NCI-H1694 treated with DMSO at 0.1 percent for 48 hours (cell line): ENCODE measurements around the gene TMEM236.

Experiments
- DNase-seq: peaks from one replicate; lab custom pipeline; 2025; lab: John Stamatoyannopoulos, UW

TMEM236 gene

DNA sequence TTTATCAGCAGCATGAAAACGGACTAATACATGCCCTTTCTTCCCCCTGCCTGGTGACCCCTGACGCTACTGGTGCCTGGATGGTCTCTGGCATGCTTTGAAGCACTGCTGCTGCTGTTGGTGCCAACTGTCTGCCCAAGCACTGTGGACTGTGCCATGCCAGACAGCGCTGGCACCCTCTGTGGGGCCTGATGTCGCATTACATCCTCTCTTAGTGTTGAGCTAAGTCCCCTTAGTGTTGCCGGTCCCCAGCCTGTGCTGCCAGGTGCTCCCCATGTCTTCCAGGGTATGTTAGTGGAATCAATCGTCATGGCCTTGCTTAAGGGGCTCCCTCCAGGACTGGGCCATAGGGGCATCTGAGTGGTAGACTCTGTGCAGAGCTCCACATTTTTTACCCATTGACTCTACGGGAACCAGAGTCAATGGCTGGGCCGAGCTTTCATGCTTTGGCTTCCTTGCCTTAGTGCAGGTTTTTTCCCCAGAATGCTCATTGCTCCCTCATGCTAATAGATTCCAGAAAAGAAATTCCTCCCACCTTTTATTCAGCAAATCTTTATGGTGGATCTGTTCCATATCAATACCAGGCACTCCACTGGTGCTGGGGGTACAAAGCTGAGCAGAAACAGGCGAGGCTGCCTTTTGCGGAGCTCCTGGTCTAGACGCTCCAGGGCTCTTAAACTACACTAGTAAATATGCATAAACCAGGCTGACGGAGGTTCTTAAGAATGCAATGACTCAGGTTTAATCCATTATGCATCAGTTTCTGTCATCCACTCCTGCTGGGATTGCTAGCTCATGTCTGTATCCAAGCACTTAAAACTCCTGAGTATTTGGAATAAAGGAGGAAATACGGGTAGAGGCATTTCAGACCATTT lies 35.3 kb downstream of the TMEM236 start:
- DNase-seq, result no peak

DNA sequence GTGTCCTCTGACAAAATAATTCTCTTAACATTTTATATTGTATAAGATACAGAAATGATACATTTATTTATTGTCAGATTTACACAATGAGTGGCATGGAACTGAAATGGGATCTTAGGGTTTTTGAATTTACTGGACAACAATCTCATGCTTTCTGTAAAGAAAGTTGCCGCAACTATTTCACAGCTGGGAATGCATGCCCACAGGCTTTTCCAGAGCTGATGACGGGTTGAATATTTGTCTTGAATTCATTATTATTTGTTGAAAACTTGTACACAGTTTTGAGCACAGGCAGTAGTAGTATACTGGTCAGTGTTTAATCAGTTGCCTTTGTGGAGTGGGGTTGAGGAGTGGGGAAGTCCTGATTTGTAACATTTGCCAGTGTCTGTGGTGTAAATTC lies 36.6 kb downstream of the TMEM236 start:
- DNase-seq, result no peak

DNA sequence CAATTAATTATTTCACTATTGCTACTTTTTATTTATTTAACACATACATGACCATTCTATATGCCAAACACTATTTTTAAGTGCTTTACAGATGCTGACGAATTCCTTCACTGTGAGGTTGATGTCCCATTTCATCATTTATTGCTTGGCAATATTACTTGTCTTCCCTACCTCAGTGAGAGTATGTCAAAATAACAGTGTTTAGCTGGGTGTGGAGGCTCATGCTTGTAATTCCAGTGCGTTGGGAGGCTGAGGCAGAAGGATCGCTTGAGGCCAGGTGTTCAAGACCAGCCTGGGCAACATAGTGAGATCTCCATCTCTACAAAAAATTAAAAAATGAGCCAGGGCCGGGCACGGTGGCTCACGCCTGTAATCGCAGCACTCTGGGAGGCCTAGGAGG lies 37.4 kb downstream of the TMEM236 start:
- DNase-seq, result no peak

DNA sequence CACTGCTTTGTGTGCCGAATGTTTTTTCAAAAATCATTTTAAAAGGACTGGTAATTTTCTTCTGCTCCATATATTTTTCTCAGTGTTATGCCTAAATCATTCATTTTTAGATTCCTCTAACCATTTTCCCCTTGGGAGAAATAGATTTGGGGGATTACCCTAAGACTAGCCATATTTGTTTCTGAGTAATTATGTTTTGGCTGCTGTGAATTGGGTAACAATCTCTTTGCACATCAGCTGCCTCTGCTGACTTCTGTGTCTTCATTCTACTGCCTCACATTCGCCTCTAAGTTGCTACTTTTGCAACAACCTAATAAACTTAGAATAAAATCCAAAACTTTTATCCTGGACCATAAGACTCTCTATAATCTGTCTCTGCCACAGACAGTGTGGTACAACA lies 38.6 kb downstream of the TMEM236 start:
- DNase-seq, result no peak

DNA sequence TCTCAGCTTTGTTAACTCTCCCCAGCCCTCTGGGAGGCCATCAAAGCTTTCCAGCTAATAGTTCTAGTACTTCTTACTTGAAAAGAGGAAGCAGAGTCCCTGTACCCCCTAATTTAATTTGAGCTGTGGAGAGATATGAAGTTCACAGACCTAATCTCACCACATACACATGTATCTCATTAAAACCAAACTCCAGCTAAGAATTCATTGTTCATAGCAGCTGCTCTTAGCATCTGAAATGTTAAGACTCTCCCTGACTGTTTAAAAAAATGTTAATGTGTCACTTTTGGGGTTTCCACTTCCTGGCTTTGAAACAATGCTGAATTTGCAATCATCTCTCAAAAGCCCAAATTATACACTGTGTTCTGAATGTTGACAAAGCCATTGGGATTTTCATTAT lies 41.0 kb downstream of the TMEM236 start:
- DNase-seq, result no peak

DNA sequence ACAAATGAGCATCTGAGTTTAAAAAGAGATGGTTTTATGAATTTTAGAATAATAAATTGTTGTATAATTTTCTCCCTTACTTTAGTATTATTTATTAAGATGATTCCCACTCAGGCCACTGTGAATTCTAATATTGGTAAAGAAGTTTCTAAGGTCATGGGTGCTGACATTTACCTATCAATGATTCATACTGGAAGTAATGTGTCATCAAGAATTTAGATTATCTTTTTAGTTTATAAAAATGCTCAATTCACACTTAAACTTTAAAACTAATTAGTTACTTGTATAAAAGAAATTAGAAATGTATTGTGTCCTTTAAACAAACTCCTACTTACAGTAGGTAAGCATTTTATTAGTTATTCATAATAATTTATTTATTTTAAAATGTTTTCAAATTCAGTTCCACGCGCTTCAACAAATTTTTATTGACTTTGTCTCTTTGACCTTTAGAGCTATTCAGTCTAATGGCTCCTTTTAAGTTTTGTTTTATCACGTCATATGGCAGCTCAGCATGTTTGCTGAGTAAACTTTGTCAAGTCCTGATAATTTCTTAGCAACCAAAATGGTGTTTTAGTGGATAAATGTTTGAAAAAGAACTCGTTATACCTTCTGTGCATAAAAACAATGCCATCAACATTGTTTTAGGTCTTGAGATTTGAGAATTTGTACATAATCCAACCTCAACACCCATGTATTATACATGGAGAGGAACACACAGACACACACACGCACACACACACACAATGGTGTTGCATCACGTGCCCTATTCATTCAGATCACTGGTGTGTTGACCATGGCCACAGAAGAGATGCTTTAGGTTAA lies 42.0 kb downstream of the TMEM236 start:
- DNase-seq, result no peak

DNA sequence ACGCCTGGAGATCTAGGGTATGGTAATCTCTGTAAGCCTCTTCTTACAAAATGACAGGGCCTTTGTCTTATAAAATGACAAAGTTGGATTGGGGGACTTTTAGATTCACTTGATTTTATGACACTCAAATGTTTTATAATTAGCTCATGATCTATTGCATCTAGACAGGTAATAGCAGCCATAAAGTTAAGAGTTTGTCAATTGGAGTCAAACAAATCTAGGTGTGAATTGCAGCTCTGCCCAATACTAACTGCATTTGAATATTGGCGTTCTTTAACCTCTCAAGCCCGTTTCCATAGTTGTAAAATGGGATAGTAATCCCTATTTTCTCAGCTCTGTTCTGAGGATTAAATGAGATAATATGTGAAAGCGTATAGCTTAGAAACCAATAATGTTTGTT lies 43.1 kb downstream of the TMEM236 start:
- no peak for DNase-seq

DNA sequence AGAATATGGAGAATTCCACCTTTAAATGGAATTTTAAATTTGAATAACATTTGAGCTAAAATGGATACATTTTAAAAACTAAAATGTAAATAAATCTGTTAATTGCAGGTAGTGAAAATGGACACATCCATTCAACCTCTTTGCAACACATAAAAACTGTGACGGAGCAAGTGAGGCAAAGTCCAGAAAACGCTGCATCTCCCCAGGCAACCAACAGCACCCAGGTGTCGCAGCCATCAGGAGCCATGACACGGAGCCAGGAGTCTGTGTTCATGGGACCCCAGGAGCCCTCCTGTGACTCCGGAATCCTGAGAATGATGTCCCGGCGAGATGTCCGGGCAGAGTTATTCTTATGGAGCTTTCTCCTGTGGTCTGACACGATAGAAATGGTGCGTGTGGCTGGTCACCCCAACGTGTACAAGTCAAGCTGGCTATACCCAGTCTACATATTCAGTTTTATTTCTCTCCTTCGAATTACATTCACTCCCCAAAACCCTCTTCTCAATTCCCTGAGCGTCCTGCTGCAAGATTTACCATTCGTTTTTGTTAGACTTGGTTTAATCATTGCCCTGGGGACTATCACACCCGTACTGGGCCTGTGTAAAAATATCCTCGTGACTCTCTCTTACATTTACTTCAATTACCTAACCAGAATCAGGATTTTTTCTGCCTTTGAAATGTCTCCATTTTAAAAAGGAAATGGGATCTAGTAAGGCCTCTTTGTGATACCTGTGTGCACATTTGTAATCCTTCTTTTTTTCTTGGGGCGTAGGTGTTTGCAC lies 44.0 kb downstream of the TMEM236 start:
- DNase-seq, result no peak

DNA sequence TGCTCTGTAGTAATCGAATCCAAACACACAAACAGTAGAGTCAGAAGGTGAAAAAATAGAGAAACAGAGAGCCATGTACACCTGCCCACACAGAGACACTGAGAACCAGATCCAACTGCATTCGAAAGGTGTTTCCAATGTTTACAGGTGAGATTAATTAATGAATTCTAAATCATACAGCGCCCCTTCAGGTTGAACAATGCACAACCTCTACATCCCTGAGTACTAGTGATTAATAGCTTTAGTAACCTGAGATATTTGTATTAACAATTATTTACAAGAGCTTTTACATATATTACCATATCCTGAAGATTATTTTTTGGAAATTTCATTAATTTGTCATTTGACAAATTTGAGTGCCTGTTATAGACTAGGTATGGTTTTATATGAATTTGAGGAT lies 49.5 kb downstream of the TMEM236 start:
- no peak for DNase-seq

DNA sequence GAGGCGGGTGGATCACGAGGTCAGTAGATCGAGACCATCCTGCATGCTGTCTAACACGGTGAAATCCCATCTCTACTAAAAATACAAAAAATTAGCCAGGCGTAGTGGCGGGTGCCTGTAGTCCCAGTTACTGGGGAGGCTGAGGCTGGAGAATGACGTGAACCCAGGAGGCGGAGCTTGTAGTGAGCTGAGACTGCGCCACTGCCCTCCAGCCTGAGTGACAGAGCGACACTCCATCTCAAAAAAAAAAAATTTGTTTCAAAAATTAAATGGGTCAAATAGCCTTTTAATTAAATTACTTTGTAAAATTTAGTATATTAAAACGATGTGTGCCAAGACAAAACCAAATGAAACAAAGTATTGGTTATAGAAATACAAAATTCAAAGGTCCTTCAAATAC lies 50.3 kb downstream of the TMEM236 start:
- DNase-seq, result no peak

DNA sequence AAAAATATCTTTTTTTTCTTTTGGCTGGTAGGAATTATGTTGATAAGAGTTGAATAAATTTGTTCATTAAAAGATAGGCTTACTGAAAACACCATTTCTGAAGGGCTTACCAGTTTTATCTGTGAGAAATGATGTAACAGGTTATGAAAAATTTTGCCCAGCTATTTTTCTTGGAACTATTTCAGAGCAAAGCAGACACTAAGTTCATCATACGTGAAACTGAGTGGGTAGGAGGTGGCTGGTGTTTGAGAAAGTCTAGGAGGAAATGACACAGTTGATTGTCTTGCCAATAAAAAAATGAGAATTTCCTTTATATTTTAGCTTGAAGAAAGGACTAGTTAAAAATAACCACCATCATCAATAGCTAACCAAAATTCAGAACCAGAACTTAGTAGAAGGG lies 51.0 kb downstream of the TMEM236 start:
- no peak for DNase-seq

DNA sequence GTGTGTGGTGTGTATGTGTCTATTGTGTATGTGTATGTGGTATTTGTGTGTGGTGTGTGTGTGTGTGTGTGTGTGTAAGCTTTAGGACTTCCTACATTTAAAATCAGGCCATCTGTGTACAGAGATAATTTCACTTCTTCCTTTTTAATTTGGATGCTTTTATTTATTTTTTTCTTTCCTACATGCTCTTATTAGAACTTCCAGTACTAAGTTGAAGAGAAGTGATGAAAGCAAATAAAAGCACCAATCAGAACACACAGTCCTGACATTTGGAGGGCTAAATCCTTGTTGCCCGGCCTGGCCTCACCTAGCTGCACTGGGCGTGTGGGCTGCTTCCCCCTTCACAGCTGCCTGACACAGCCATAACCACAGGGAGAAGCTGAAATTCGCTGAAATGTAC lies 53.3 kb downstream of the TMEM236 start:
- no peak for DNase-seq

DNA sequence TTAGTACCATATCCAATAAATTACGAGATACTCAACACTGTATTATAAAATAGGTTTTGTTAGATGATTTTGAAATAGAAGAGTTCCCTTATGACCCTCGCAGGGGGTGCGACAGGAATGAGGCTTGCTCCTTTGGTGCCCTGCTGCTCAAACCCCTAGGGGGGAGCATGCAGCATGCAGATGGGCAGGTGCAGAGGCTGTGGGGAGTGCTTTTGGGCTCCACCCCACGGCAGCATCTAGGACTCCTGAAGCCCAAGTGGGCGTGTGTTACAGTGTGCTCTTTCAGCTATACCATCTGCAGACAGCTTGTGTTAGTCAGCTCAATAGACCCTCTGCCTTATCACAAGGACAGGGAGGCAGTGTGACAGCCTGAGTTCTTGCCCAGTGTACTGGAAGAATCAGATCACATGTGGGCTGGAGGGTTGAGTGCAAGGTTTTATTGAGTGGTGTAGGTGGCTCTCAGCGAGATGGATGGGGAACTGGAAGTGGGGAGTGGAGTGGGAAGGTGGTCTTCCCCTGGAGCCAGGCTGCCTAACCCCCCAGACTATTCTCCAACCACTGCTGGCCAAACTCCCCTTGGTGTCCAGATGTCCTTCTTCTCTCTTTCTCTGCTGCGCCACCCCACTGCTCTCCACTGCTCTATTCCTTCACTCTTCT lies 54.0 kb downstream of the TMEM236 start:
- DNase-seq, result peak; percentile 65

DNA sequence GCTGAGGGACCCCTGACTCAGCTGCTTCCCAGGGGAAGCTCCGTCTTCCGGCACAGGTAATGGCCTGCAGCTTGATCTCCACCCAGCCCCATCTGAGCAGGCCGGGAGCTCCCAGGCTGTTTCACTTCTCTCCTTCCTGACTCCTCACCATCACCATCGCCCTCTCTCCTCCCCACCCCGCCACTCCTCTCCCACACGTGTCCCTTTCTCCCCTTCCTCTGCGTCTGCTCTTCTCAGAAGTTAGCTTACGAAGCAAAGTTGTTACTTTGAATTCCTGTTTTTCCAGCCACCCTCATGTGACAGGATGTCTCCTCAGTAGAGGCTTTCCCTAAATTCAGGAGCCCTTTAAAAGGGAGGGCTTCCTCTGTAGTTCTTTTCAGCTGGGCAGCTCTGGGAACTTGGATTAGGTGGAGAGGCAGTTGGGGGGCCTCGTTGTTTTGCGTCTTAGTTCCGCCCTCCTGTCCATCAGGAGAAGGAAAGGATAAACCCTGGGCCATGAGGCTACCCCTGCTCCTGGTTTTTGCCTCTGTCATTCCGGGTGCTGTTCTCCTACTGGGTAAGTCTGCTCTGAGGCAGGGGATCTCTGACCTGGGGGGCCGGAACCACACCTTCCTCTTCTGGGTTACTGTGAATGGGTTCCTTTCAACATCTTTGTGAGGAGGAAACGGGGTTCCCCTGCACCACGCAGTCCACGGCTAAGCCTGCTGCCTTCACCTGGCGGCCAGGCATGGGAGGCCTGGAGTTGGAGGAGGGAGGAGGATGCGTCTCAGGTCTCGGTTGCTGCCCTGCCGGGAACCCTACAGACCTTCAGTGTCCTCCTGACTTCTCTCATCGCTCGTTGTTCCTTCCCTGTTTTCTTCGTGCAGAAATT lies 57.2 kb downstream of the TMEM236 start, which contains the start of gene MRC1:
Gene MRC1, plus strand, starts transcription at position 378 of the 871 bp plus-strand sequence. Its CDS starts 118 bp downstream, at position 496.
- no peak for DNase-seq

DNA sequence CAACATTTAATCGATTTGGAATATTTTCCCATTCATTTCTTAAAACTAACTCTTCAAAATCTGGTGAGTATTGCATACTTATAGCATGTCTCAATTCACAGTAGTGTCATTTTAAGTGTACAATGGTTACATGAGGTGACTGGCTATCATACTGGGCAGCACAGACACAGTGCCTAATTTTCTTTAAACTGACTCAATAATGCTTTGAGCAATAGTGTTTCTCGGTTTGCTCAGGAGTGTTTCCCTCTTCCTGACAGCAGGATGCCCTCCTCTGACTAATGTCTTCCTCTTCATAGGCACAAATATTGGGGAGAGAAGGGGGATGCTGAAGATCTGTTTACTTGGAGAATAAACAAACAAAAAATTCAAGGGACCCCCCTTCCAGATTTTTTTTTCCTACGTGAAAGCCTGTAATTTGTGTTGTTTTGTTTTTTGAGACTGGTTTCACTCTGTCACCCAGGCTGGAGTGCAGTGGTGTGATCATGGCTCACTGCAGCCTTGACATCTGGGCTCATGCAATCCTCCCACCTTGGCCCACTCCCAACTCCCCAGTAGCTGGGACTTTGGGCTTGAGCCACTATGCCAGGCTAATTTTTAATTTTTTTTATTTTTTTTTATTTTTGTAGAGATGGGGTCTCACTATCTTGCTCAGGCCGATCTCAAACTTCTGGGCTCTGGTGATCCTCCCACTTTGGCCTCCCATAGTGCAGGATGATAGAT lies 59.3 kb downstream of the TMEM236 start:
- peak; percentile 24 for DNase-seq

DNA sequence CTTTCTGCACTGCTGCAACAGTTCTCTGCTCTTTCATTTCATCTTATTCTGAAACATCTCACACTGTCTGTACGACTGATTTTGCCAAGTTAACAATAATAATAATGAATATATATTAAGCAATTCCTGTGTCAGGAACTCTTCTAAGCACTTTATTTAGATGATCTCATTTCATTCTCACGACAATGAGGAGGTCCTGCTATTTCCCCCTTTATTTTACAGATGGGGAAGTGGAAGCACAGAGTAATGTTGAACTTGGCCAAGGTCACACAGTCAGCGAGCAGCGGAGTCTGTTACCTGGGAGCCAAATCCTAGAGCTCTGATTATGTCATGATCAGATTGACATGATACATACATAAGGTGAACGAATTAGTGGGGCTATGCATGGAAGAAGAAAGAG lies 63.0 kb downstream of the TMEM236 start:
- DNase-seq, result no peak

DNA sequence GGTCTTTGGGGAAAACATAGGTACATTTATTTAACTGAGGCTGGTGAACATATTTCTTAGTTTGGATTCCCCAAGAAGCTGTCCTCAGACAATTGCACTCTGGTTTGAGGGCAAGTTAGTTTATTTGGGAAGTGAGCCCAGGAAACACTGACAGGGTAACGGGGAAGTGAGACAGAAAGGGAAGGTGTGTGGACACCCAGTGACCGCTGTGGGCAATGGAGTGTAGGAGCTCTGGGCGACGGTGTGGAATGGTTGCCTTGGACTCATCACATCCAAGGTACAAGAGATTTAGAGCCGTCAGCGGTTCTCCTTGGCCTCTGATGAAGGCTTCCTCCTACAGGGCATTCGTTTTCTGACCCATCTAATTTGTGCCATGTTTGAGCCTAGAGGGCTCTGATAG lies 64.2 kb downstream of the TMEM236 start:
- DNase-seq, result no peak

DNA sequence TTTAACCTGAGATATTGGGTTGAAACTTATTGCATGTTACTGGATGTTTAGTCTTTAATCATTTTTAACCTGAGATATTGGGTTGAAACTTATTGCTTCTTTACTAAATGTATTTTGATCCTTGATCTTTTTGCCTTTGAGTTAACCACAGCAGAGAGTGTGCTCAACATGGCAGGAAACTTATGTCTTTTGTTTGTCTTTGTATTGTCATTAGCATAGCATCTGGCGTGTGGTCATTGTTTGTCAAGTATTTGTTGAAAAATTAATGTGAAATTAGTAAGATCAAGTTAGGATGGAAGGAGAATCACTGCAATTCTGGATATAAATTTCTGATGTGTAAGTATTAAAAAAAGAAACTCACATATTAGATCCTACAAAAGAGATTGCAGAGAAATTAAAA lies 65.3 kb downstream of the TMEM236 start:
- no peak for DNase-seq

DNA sequence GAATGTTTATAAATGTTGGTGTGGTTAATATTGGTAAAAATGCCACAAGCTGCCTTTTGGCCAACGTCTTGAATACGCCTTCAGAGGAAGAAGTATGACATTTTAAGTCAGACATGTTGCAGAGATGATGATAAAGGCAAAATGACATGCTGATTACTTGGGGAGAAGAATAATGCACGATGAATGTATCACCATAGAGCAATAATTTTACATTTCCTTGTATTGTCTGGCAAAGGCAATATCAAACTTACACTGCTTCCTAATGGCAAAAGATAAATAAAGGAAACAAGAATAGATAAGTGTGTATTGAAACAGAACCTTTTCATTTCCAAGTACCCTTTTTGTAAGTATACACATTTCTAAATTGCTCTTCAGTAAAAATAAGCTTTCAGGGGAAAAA lies 65.8 kb downstream of the TMEM236 start:
- no peak for DNase-seq

DNA sequence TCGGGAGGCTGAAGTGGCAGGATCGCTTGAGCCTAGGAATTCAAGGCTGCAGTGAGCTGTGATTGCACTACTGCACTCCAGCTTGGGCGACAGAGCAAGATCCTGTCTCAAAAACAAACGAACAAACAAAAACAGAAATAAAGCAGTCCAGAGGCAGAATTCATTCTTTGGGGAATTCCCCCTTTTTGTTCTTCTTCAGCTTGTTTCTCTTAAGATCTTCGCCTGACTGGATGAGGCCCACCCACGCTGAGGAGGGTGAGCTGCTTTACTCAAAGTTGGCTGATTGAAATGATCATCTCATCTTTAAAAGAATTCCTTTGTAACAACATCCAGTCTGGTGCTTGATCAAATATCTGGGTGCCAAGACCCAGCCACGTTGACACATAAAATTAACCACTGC lies 67.8 kb downstream of the TMEM236 start:
- DNase-seq, result no peak
